ENCODE measurements around the gene TOR1B. TPM values are rescaled to one million over a fixed set of nuclear protein-coding genes. Genes with fewer than 3 reads are reported as not detected.

The TOR1B gene
- polyA plus RNA-seq, 1 donor from 2014 or later = 52.2 TPM

DNA sequence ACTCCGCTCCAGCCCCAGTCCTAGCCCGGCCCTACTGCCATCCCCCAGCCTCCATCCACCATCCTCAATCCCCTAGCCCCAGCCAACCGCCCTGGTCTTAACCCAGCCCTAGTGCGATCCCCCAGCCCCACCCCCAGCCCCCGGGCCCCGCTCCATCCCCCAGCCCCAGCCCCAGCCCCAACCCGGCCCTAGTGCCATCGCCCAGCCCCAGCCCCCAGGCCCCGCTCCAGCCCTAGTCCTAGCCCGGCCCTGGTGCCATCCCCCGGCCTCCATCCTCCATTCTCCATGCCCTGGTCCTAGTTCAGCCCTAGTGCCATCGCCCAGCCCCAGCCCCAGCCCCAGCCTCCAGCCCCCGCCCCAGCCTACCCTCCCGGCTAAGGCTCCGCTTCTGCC, 20.6 kb downstream of the TOR1B start:
- H2AFZ ChIP-seq (ENCODE audit: low read depth, low read length) = peak overlapping the region; percentile 88
- no peaks in the 10 kb centered on the region for H3K36me3 ChIP-seq (ENCODE audit: insufficient read depth, low read length)
- H3K4me3 ChIP-seq (ENCODE audit: low read length) = peak overlapping the region; percentile 87
- no peaks in the 10 kb centered on the region for H3F3A ChIP-seq (ENCODE audit: insufficient read depth, low read length, poor library complexity, severe bottlenecking)
- no peaks in the 10 kb centered on the region for H3K27me3 ChIP-seq (ENCODE audit: insufficient read depth, low read depth, low read length)
- H3K9me3 ChIP-seq (ENCODE audit: low read length) = no peaks in the 10 kb centered on the region
- peak overlapping the region; percentile 62 for H3K27ac ChIP-seq (ENCODE audit: low read length)
- H3K9ac ChIP-seq (ENCODE audit: low read length) = peak overlapping the region; percentile 83
- no peaks in the 10 kb centered on the region for H4K20me1 ChIP-seq (ENCODE audit: insufficient read depth)
- H3K4me2 ChIP-seq (ENCODE audit: low read length) = no peak overlapping the region
- peaks cover 9% of the 10 kb centered on the region for H3K79me2 ChIP-seq (replicated peaks; ENCODE audit: insufficient read depth, low read length)
- no peaks in the 10 kb centered on the region for H3K9me2 ChIP-seq (ENCODE audit: insufficient read depth, low read length)
- TF ChIP-seq, protein P1, sequence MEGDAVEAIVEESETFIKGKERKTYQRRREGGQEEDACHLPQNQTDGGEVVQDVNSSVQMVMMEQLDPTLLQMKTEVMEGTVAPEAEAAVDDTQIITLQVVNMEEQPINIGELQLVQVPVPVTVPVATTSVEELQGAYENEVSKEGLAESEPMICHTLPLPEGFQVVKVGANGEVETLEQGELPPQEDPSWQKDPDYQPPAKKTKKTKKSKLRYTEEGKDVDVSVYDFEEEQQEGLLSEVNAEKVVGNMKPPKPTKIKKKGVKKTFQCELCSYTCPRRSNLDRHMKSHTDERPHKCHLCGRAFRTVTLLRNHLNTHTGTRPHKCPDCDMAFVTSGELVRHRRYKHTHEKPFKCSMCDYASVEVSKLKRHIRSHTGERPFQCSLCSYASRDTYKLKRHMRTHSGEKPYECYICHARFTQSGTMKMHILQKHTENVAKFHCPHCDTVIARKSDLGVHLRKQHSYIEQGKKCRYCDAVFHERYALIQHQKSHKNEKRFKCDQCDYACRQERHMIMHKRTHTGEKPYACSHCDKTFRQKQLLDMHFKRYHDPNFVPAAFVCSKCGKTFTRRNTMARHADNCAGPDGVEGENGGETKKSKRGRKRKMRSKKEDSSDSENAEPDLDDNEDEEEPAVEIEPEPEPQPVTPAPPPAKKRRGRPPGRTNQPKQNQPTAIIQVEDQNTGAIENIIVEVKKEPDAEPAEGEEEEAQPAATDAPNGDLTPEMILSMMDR (IDR thresholded peaks at IDR 0.05; ENCODE audit: poor library complexity, severe bottlenecking) = no peak
- no peak for TF ChIP-seq RAD21 (conservative IDR thresholded peaks at IDR 0.05)
- no peak for TF ChIP-seq EZH2 (IDR thresholded peaks at IDR 0.05; ENCODE audit: borderline replicate concordance, insufficient read depth, low read length, poor library complexity, severe bottlenecking)

DNA sequence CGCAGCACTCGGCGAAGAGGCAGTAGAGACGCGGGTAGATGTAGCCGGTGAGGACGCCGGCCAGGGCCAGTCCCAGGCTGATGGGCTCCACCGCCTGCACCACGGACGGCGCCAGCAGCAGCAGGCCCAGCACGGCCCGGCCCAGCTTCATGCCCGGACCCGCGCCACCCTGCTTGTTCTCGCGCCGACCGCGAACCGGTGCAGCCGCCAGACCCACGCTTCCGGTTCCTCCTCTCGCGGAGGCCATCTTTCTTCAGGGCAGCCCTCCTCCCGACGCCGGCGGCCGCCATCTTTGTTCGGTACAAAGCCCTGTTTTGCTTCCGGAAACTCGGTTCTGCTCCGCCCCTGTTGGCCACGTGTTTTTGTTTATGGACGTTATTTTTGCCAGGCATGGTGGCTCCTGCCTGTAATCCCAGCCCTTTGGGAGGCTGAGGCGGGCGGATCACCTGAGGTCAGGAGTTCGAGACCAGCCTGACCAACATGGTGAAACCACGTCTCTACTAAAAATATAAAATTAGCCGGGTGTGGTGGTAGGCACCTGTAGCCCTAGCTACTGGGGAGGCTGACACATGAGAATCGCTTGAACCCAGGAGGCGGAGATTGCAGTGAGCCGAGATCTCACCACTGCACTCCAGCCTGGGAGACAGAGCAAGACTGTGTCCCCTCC, 21.1 kb downstream of the TOR1B start, which contains the start of gene TOR1A:
Gene TOR1A (minus strand): TSS at position 202 of the 667 bp plus-strand sequence. CDS start 51 bp downstream, at position 151.
- no peaks in the 10 kb centered on the region for H3K27me3 ChIP-seq (ENCODE audit: insufficient read depth, low read depth, low read length)
- TF ChIP-seq RAD21 (conservative IDR thresholded peaks at IDR 0.05) = no peak
- TF ChIP-seq SMC3 (conservative IDR thresholded peaks at IDR 0.05; ENCODE audit: poor library complexity) = peak; percentile 37
- TF ChIP-seq, protein P1 (IDR thresholded peaks at IDR 0.05; ENCODE audit: poor library complexity, severe bottlenecking) = no peak
- peak; percentile 96 for TF ChIP-seq MXI1 (conservative IDR thresholded peaks at IDR 0.05; ENCODE audit: poor library complexity, severe bottlenecking)
- peak; percentile 53 for TF ChIP-seq EP300 (conservative IDR thresholded peaks at IDR 0.05; ENCODE audit: poor library complexity, severe bottlenecking)
- TF ChIP-seq EZH2 (IDR thresholded peaks at IDR 0.05; ENCODE audit: borderline replicate concordance, insufficient read depth, low read length, poor library complexity, severe bottlenecking) = no peak
- TF ChIP-seq, protein P2, sequence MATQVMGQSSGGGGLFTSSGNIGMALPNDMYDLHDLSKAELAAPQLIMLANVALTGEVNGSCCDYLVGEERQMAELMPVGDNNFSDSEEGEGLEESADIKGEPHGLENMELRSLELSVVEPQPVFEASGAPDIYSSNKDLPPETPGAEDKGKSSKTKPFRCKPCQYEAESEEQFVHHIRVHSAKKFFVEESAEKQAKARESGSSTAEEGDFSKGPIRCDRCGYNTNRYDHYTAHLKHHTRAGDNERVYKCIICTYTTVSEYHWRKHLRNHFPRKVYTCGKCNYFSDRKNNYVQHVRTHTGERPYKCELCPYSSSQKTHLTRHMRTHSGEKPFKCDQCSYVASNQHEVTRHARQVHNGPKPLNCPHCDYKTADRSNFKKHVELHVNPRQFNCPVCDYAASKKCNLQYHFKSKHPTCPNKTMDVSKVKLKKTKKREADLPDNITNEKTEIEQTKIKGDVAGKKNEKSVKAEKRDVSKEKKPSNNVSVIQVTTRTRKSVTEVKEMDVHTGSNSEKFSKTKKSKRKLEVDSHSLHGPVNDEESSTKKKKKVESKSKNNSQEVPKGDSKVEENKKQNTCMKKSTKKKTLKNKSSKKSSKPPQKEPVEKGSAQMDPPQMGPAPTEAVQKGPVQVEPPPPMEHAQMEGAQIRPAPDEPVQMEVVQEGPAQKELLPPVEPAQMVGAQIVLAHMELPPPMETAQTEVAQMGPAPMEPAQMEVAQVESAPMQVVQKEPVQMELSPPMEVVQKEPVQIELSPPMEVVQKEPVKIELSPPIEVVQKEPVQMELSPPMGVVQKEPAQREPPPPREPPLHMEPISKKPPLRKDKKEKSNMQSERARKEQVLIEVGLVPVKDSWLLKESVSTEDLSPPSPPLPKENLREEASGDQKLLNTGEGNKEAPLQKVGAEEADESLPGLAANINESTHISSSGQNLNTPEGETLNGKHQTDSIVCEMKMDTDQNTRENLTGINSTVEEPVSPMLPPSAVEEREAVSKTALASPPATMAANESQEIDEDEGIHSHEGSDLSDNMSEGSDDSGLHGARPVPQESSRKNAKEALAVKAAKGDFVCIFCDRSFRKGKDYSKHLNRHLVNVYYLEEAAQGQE (IDR thresholded peaks at IDR 0.05; ENCODE audit: borderline replicate concordance) = peak; percentile 78
- peak; percentile 89 for TF ChIP-seq POLR2AphosphoS5 (IDR thresholded peaks at IDR 0.05)
- TF ChIP-seq TAF1 (IDR thresholded peaks at IDR 0.05; ENCODE audit: low read depth) = peak; percentile 75
- H3K4me3 ChIP-seq (ENCODE audit: low read length) = peak within 1 kb of the TSS; percentile 87
- peak within 1 kb of the TSS; percentile 51 for H3K4me2 ChIP-seq (ENCODE audit: low read length)
- peaks cover 9% of the 10 kb centered on the region for H3K79me2 ChIP-seq (replicated peaks; ENCODE audit: insufficient read depth, low read length)
- no peaks in the 10 kb centered on the region for H3K9me3 ChIP-seq (ENCODE audit: low read length)
- H3F3A ChIP-seq (ENCODE audit: insufficient read depth, low read length, poor library complexity, severe bottlenecking) = no peaks in the 10 kb centered on the region
- H3K36me3 ChIP-seq (ENCODE audit: insufficient read depth, low read length) = no peaks in the 10 kb centered on the region
- peak within 1 kb of the TSS; percentile 83 for H3K9ac ChIP-seq (ENCODE audit: low read length)
- peak within 1 kb of the TSS; percentile 62 for H3K27ac ChIP-seq (ENCODE audit: low read length)
- no peaks in the 10 kb centered on the region for H4K20me1 ChIP-seq (ENCODE audit: insufficient read depth)
- no peaks in the 10 kb centered on the region for H3K9me2 ChIP-seq (ENCODE audit: insufficient read depth, low read length)
- peak within 1 kb of the TSS; percentile 88 for H2AFZ ChIP-seq (ENCODE audit: low read depth, low read length)
